SK-N-SH (cell line): ENCODE data around the gene H2AZ1. TPM values are rescaled to one million over a fixed set of nuclear protein-coding genes. Genes with fewer than 3 reads are reported as not detected.
A peak's percentile ranks its signal among the peaks of the same experiment; 100 is the strongest.

ENCODE experiments used
- CTCF ChIA-PET: fragments of 300-600, 350-600 bp; formaldehyde crosslinking; extraction: SDS; loops from one replicate; lab custom pipeline; 2021; lab: Yijun Ruan, JAX
- POLR2A ChIA-PET: fragments of 350-600 bp; sonication (Branson Sonifier 250); formaldehyde crosslinking; extraction: SDS; loops from one replicate; lab custom pipeline; 2020; ENCODE audit warnings: antibody characterized with exemption, inconsistent platforms; lab: Yijun Ruan, JAX
- DNase-seq: peaks from one replicate; pipeline ENCODE4 v3.0.0; 2012
- H2AFZ ChIP-seq: fragments of 200-600 bp; sonication (generic); 2 replicates; pipeline ENCODE4 v1.8.1; 2016; ENCODE audit warnings: antibody characterized with exemption, mild to moderate bottlenecking, low read depth
- H3F3A ChIP-seq: fragments of 200-600 bp; sonication (generic); replicated peaks from 2 replicates; pipeline ENCODE3; 2016; ENCODE audit warnings: antibody characterized with exemption, mild to moderate bottlenecking; ENCODE audit not compliant: insufficient read depth
- H3K27ac ChIP-seq, 2 experiments: fragments of 200-500 bp in 1 of 2; fragments of 200-600 bp in 1 of 2; sonication (Bioruptor generic) in 1 of 2; sonication (generic), shearing (Covaris generic) in 1 of 2; 2 replicates each; pipeline versions ENCODE4 v1.5.1 to v1.6.1; 2014 to 2016; ENCODE audit warnings: low read depth in 2 of 2, inconsistent platforms in 1 of 2, low read length in 1 of 2, mild to moderate bottlenecking in 1 of 2, mixed read lengths in 1 of 2
- H3K27me3 ChIP-seq: fragments of 200-600 bp; sonication (generic), shearing (Covaris generic); 2 replicates; pipeline ENCODE4 v1.6.1; 2016; ENCODE audit warnings: mixed run types; ENCODE audit not compliant: insufficient read depth
- H3K36me3 ChIP-seq, 2 experiments: fragments of 200-500 bp in 1 of 2; fragments of 200-600 bp in 1 of 2; sonication (Bioruptor generic) in 1 of 2; sonication (generic) in 1 of 2; replicated peaks in 1 of 2; 2 replicates each; pipeline versions ENCODE3 to v1.5.1; 2014 to 2016; ENCODE audit warnings: low read length in 1 of 2, mild to moderate bottlenecking in 1 of 2; ENCODE audit not compliant: insufficient read depth in 2 of 2, control insufficient read depth in 1 of 2
- H3K4me1 ChIP-seq, 2 experiments: fragments of 200-500 bp in 1 of 2; fragments of 200-600 bp in 1 of 2; sonication (Bioruptor generic) in 1 of 2; sonication (generic), shearing (Covaris generic) in 1 of 2; 2 replicates each; pipeline versions ENCODE4 v1.5.1 to v1.6.1; 2014 to 2016; ENCODE audit warnings: low read depth in 1 of 2, low read length in 1 of 2, mixed run types in 1 of 2; ENCODE audit not compliant: insufficient read depth in 2 of 2, control insufficient read depth in 1 of 2
- H3K4me2 ChIP-seq: fragments of 200-600 bp; sonication (generic), shearing (Covaris generic); 2 replicates; pipeline ENCODE4 v1.6.1; 2017; ENCODE audit warnings: mixed run types
- H3K4me3 ChIP-seq, 2 experiments: fragments of 200-500 bp in 1 of 2; fragments of 200-600 bp in 1 of 2; sonication (Bioruptor generic) in 1 of 2; sonication (generic), shearing (Covaris generic) in 1 of 2; 2 replicates each; pipeline versions ENCODE4 v1.5.1 to v1.8.1; 2014 to 2016; ENCODE audit warnings: low read depth in 2 of 2, inconsistent platforms in 1 of 2, low read length in 1 of 2, mild to moderate bottlenecking in 1 of 2, mixed read lengths in 1 of 2, moderate library complexity in 1 of 2
- H3K79me2 ChIP-seq: fragments of 200-600 bp; sonication (generic); 2 replicates; pipeline ENCODE4 v1.8.1; 2017; ENCODE audit warnings: mild to moderate bottlenecking; ENCODE audit not compliant: insufficient read depth
- H3K9ac ChIP-seq: fragments of 200-600 bp; sonication (generic); 2 replicates; pipeline ENCODE4 v1.6.1; 2017; ENCODE audit warnings: mixed run types
- H3K9me2 ChIP-seq: fragments of 200-600 bp; sonication (generic); 2 replicates; pipeline ENCODE4 v1.6.1; 2017; ENCODE audit warnings: mixed run types
- H3K9me3 ChIP-seq: fragments of 200-600 bp; sonication (generic); 2 replicates; pipeline ENCODE4 v1.6.1; 2017; ENCODE audit warnings: mixed run types, mild to moderate bottlenecking, moderate library complexity
- H4K20me1 ChIP-seq: fragments of 200-600 bp; sonication (generic); 2 replicates; pipeline ENCODE4 v1.6.1; 2017; ENCODE audit warnings: mild to moderate bottlenecking, mixed run types; ENCODE audit not compliant: insufficient read depth
- ELF1 ChIP-seq: IDR thresholded peaks from 2 replicates; pipeline ENCODE4 v1.4.0; 2012
- EP300 ChIP-seq, 2 experiments: IDR thresholded peaks; 2 replicates each; pipeline versions ENCODE4 v1.4.0 to v1.6.1; 2012; ENCODE audit warnings: borderline replicate concordance in 1 of 2, low read depth in 1 of 2, low read length in 1 of 2
- EZH2phosphoT487 ChIP-seq: fragments of 200-600 bp; sonication (generic); IDR thresholded peaks from 2 replicates; pipeline ENCODE4 v1.6.1; 2017; ENCODE audit warnings: low read depth, mixed run types, mild to moderate bottlenecking, antibody characterized with exemption, moderate library complexity, borderline replicate concordance
- FOSL2 ChIP-seq: IDR thresholded peaks from 2 replicates; pipeline ENCODE4 v1.4.0; 2012; ENCODE audit warnings: low read depth, mild to moderate bottlenecking, moderate library complexity, borderline replicate concordance
- GABPA ChIP-seq: IDR thresholded peaks from 2 replicates; pipeline ENCODE4 v1.4.0; 2012; ENCODE audit warnings: low read depth, mild to moderate bottlenecking
- JUND ChIP-seq: IDR thresholded peaks from 2 replicates; pipeline ENCODE4 v1.4.0; 2012
- MXI1 ChIP-seq: IDR thresholded peaks from 2 replicates; pipeline ENCODE4 v1.6.1; 2012; ENCODE audit warnings: mild to moderate bottlenecking, low read depth, low read length, improper control_type of control experiment
- NFIC ChIP-seq: IDR thresholded peaks from 2 replicates; pipeline ENCODE4 v1.4.0; 2012; ENCODE audit warnings: borderline replicate concordance
- NRF1 ChIP-seq: IDR thresholded peaks from 2 replicates; pipeline ENCODE4 v1.6.1; 2012; ENCODE audit warnings: low read depth, mild to moderate bottlenecking, low read length
- RCOR1 ChIP-seq: fragments of 150-350 bp; IDR thresholded peaks from 2 replicates; pipeline ENCODE4 v1.6.1; 2017; ENCODE audit warnings: antibody characterized with exemption, low read length
- RXRA ChIP-seq: IDR thresholded peaks from 2 replicates; pipeline ENCODE4 v1.4.0; 2012; ENCODE audit warnings: low read depth, mild to moderate bottlenecking, borderline replicate concordance
- SIN3A ChIP-seq: IDR thresholded peaks from 2 replicates; pipeline ENCODE4 v1.6.1; 2012; ENCODE audit warnings: low read depth, mild to moderate bottlenecking, low read length, moderate library complexity, borderline replicate concordance
- TAF1 ChIP-seq: IDR thresholded peaks from 2 replicates; pipeline ENCODE4 v1.6.1; 2012; ENCODE audit warnings: low read depth, mild to moderate bottlenecking, low read length, moderate library complexity, borderline replicate concordance
- TEAD4 ChIP-seq: IDR thresholded peaks from 2 replicates; pipeline ENCODE4 v1.4.0; 2012; ENCODE audit warnings: mild to moderate bottlenecking, borderline replicate concordance; ENCODE audit not compliant: insufficient read depth
- YY1 ChIP-seq: IDR thresholded peaks from 2 replicates; pipeline ENCODE4 v1.4.0; 2012; ENCODE audit warnings: low read depth, mild to moderate bottlenecking
- WGBS: methylation state at CpG from one replicate; pipeline ENCODE4 v1.1.6; 2017; ENCODE audit warnings: low lambda C conversion rate; 5-methylcytosine and 5-hydroxymethylcytosine counted together
- polyA plus RNA-seq, 3 experiments: library from polyadenylated mRNA; depleted of rRNA; stranded (reverse); fragments of >200 nt; gene quantifications; 2 replicates each; pipeline ENCODE4 v1.2.3, GENCODE V29; 2012
- TF ChIP-seq, protein P1 (sequence below): IDR thresholded peaks from 2 replicates; pipeline ENCODE4 v1.4.0; 2012; ENCODE audit warnings: low read depth
- TF ChIP-seq, protein P2 (sequence below): IDR thresholded peaks from 2 replicates; pipeline ENCODE4; 2012
- TF ChIP-seq, protein P3 (sequence below): fragments of 200-600 bp; sonication (generic); IDR thresholded peaks from 2 replicates; pipeline ENCODE4 v1.6.1; 2017; ENCODE audit warnings: antibody characterized with exemption, mild to moderate bottlenecking, moderate library complexity

Gene H2AZ1
- polyA plus RNA-seq, 1 of the 3 experiments (the other 2 are of a cell fraction) = 408 TPM

DNA sequence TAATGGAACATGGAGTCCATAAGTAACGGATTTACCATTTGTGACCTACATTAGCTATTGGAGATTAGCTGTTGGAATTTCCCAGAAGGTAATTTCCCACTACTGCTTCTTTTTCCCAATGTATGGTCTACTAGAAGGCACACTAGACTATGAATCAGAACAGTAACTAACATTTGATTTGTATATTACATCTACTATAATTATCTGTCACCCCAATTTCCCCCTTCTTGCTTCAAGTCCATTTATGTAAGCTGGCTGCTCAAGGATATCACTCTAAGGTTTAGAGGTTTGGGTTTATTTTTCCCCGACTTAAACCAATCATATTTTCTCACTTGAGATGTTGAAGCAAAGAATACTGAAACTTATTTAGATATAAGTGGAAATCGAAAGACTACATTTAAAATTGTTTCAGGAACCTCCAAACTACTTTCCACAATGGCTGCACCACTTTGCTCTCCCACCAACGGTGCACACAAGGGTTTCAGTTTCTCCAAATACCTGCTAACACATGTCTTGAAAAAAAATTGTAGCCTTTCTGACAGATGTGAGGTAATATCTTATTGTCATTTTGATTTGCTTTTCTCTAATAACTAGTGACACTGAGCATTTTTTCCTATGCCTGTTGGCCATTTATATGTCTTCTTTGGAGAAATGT, 33.3 kb upstream of the H2AZ1 start:
- 55% methylated on average over 4 of the region's 4 CpGs for WGBS
- Histone ChIP-seq H4K20me1 (no peaks in the 10 kb centered on the region), H3K27ac (no peak overlapping the region), H3K9me3 (peaks cover 4% of the 10 kb centered on the region; the same call in 1 of the 2 replicates), H2AFZ (no peak overlapping the region), H3F3A (peaks cover 19% of the 10 kb centered on the region), H3K9me2 (no peaks in the 10 kb centered on the region), H3K79me2 (no peaks in the 10 kb centered on the region), H3K36me3 (no peaks in the 10 kb centered on the region), H3K4me3 (no peak overlapping the region), H3K27me3 (no peaks in the 10 kb centered on the region), H3K4me2 (no peak overlapping the region), H3K4me1 (peaks cover 0 to 4% of the 10 kb centered on the region in 2 experiments; a peak in 1 of 4 replicates), H3K9ac (no peak overlapping the region)
- ChIA-PET CTCF (interaction anchor here (0.6 to 4.4 kb wide), 2 partner anchors 15 to 257 kb away, joined by 3 to 17 read pairs; no protein-coding TSS in a partner anchor), POLR2A (no interaction called here)
- no peak for DNase-seq
- no peak for TF ChIP-seq RXRA

DNA sequence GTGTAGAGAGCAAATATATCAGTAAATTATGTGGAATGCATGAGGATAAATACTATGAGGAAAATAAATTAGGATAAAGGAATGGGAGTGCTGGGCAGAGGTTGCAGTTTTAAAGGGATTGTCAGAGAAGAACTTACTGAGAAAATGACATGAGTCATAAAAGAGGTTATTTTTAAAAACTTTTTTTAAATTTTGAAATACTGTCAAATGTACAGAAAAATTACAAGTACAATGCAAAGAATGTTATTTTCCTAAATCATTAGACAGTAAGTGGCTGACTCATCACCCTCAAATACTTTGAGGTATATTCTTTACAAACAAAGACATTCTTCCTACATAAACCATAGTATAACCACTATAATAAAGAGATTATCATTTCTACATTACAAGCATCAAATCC, 29.8 kb upstream of the H2AZ1 start:
- Histone ChIP-seq H3K9me2 (no peaks in the 10 kb centered on the region), H3K27me3 (no peaks in the 10 kb centered on the region), H3F3A (peaks cover 21% of the 10 kb centered on the region), H3K4me2 (no peak overlapping the region), H2AFZ (no peak overlapping the region), H3K27ac (peak overlapping the region in 1 of 2 experiments; percentile 53; a peak in 2 of 4 replicates), H3K4me3 (no peak overlapping the region), H3K9me3 (peaks cover 4% of the 10 kb centered on the region; the same call in 1 of the 2 replicates), H3K9ac (no peak overlapping the region), H3K4me1 (peaks cover 0 to 4% of the 10 kb centered on the region in 2 experiments; a peak in 1 of 4 replicates), H3K36me3 (no peaks in the 10 kb centered on the region), H3K79me2 (no peaks in the 10 kb centered on the region), H4K20me1 (no peaks in the 10 kb centered on the region)
- ChIA-PET CTCF (no interaction called here), POLR2A (no interaction called here)
- no peak for DNase-seq
- 0 out of 2 replicates have a peak, but pooled peaks have one; percentile 27 for TF ChIP-seq TEAD4
- peak; percentile 36; the same call in 1 of the 2 replicates for TF ChIP-seq JUND
- peak; percentile 38 for TF ChIP-seq FOSL2
- no peak for TF ChIP-seq NFIC

DNA sequence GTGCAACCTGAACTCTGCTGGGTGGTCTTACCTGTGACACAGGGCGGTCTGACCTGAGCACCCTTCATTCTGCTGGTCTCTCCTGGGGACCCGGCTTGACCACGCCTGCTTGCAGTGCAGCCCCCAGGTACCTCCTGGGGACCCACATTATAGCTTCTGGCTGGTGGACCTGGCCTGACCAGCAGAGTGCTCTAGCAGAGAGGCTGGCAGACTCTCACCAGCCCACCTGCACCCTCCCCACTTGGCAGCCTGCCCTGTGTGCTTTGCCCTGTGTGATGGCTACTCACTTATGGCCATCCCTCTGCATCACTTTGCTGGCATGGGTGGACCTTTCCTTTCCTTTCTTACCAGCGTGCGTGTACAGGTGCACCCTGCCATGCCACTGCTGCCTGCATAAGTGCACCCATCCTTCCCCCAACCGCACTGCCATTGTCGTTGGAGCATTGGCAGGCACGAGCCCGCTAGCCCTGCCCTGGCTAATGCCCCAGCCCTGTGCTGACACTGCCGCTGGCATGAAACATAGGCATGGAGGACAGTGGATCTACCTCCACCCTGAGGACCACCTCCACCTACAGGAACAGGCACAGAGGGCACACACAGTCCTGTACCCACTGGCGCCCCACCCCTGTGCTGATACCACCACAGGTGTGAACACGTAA, 21.5 kb upstream of the H2AZ1 start:
- no peak for DNase-seq
- Histone ChIP-seq H4K20me1 (no peaks in the 10 kb centered on the region), H3K79me2 (no peaks in the 10 kb centered on the region), H3K9me2 (no peaks in the 10 kb centered on the region), H3K27ac (no peak overlapping the region), H3K9me3 (no peaks in the 10 kb centered on the region), H3K4me1 (peaks cover 0 to 11% of the 10 kb centered on the region in 2 experiments; a peak in 1 of 4 replicates), H3K4me3 (no peak overlapping the region), H3K36me3 (no peaks in the 10 kb centered on the region), H3K9ac (no peak overlapping the region), H3K27me3 (no peaks in the 10 kb centered on the region), H2AFZ (no peak overlapping the region), H3F3A (peaks cover 5% of the 10 kb centered on the region), H3K4me2 (no peak overlapping the region)
- ChIA-PET CTCF (interaction anchor here (1.1 kb wide), 1 partner anchor 11 kb away, joined by 3 read pairs; no protein-coding TSS in a partner anchor), POLR2A (no interaction called here)
- 77% methylated on average over 7 of the region's 12 CpGs for WGBS
- TF ChIP-seq EP300 (IDR thresholded peaks at IDR 0.05; ENCODE audit: borderline replicate concordance in 1 of 2, low read depth in 1 of 2, low read length in 1 of 2) (no peak), GABPA (no peak), TAF1 (no peak), RCOR1 (no peak), SIN3A (no peak), MXI1 (no peak), NRF1 (no peak), ELF1 (no peak), NFIC (no peak), EZH2phosphoT487 (no peak), YY1 (no peak)
- TF ChIP-seq, protein P1, sequence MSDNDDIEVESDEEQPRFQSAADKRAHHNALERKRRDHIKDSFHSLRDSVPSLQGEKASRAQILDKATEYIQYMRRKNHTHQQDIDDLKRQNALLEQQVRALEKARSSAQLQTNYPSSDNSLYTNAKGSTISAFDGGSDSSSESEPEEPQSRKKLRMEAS = no peak
- TF ChIP-seq, protein P2, sequence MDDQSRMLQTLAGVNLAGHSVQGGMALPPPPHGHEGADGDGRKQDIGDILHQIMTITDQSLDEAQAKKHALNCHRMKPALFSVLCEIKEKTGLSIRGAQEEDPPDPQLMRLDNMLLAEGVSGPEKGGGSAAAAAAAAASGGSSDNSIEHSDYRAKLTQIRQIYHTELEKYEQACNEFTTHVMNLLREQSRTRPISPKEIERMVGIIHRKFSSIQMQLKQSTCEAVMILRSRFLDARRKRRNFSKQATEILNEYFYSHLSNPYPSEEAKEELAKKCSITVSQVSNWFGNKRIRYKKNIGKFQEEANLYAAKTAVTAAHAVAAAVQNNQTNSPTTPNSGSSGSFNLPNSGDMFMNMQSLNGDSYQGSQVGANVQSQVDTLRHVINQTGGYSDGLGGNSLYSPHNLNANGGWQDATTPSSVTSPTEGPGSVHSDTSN = no peak
- TF ChIP-seq, protein P3, sequence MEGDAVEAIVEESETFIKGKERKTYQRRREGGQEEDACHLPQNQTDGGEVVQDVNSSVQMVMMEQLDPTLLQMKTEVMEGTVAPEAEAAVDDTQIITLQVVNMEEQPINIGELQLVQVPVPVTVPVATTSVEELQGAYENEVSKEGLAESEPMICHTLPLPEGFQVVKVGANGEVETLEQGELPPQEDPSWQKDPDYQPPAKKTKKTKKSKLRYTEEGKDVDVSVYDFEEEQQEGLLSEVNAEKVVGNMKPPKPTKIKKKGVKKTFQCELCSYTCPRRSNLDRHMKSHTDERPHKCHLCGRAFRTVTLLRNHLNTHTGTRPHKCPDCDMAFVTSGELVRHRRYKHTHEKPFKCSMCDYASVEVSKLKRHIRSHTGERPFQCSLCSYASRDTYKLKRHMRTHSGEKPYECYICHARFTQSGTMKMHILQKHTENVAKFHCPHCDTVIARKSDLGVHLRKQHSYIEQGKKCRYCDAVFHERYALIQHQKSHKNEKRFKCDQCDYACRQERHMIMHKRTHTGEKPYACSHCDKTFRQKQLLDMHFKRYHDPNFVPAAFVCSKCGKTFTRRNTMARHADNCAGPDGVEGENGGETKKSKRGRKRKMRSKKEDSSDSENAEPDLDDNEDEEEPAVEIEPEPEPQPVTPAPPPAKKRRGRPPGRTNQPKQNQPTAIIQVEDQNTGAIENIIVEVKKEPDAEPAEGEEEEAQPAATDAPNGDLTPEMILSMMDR = no peak
